SU-DHL-6 (cell line): Measurements from ENCODE around the gene MON2.

Experiments used
- EZH2phosphoT487 ChIP-seq: fragments of 200-600 bp; sonication (generic), shearing (Covaris generic); conservative IDR thresholded peaks from 2 replicates; pipeline ENCODE4 v1.6.1; 2018; ENCODE audit warnings: mild to moderate bottlenecking, antibody characterized with exemption, low read length, moderate library complexity, mixed read lengths
- TF ChIP-seq, protein P1 (sequence below): fragments of 200-600 bp; sonication (generic); IDR thresholded peaks from one replicate; pipeline ENCODE4 v1.5.1; 2017; ENCODE audit warnings: antibody characterized with exemption, mild to moderate bottlenecking, low read length, moderate library complexity; ENCODE audit not compliant: insufficient read depth, poor library complexity, severe bottlenecking

- TF ChIP-seq, protein P1, sequence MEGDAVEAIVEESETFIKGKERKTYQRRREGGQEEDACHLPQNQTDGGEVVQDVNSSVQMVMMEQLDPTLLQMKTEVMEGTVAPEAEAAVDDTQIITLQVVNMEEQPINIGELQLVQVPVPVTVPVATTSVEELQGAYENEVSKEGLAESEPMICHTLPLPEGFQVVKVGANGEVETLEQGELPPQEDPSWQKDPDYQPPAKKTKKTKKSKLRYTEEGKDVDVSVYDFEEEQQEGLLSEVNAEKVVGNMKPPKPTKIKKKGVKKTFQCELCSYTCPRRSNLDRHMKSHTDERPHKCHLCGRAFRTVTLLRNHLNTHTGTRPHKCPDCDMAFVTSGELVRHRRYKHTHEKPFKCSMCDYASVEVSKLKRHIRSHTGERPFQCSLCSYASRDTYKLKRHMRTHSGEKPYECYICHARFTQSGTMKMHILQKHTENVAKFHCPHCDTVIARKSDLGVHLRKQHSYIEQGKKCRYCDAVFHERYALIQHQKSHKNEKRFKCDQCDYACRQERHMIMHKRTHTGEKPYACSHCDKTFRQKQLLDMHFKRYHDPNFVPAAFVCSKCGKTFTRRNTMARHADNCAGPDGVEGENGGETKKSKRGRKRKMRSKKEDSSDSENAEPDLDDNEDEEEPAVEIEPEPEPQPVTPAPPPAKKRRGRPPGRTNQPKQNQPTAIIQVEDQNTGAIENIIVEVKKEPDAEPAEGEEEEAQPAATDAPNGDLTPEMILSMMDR, result no peak
- no peak for TF ChIP-seq EZH2phosphoT487
These were observed 179.9 kb downstream of the MON2 start for GRCh38 chr12:62646566-62646965.
